ENCODE measurements around the gene CSMD2. TPM values are rescaled to one million over a fixed set of nuclear protein-coding genes. Genes with fewer than 3 reads are reported as not detected.

The CSMD2 gene
- polyA plus RNA-seq, 1 experiment, result 2.3 TPM

DNA sequence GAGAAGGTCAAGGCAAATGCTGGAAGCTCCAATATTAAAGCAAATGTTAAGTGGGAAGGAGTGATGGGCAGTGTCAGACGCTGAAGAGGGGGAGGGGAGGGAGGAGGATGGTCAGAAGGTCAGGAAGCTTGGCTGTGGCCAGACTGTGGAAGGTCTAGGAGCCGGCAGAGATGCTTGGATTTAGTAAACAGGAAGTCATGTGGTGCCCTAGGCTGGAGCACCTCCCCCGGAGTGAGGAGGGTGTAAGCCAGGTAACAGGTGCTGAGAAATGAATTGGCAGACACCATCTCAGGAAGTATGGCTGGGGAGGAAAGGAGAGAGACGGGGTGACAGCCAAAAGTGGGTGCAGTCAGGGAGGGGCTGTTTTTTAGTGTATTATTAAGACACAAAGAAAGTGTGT lies 17.7 kb downstream of the CSMD2 start:
- POLR2A ChIA-PET, result no interaction called here
- TF ChIP-seq, protein P1, sequence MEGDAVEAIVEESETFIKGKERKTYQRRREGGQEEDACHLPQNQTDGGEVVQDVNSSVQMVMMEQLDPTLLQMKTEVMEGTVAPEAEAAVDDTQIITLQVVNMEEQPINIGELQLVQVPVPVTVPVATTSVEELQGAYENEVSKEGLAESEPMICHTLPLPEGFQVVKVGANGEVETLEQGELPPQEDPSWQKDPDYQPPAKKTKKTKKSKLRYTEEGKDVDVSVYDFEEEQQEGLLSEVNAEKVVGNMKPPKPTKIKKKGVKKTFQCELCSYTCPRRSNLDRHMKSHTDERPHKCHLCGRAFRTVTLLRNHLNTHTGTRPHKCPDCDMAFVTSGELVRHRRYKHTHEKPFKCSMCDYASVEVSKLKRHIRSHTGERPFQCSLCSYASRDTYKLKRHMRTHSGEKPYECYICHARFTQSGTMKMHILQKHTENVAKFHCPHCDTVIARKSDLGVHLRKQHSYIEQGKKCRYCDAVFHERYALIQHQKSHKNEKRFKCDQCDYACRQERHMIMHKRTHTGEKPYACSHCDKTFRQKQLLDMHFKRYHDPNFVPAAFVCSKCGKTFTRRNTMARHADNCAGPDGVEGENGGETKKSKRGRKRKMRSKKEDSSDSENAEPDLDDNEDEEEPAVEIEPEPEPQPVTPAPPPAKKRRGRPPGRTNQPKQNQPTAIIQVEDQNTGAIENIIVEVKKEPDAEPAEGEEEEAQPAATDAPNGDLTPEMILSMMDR (IDR thresholded peaks at IDR 0.05; ENCODE audit: low read depth, low read length), result no peak
- no peak for DNase-seq (ENCODE audit: low read depth, low spot score)
- H3K4me3 ChIP-seq (ENCODE audit: low read depth, low read length), result no peak overlapping the region
- H3K27ac ChIP-seq (ENCODE audit: low read depth, low read length), result no peak overlapping the region
- no peaks in the 10 kb centered on the region for H3K9me3 ChIP-seq (ENCODE audit: control insufficient read depth, insufficient read depth, low read length)
- no peaks in the 10 kb centered on the region for H3K27me3 ChIP-seq (ENCODE audit: control insufficient read depth, insufficient read depth, low read length)
- CTCF ChIA-PET, result no interaction called here

DNA sequence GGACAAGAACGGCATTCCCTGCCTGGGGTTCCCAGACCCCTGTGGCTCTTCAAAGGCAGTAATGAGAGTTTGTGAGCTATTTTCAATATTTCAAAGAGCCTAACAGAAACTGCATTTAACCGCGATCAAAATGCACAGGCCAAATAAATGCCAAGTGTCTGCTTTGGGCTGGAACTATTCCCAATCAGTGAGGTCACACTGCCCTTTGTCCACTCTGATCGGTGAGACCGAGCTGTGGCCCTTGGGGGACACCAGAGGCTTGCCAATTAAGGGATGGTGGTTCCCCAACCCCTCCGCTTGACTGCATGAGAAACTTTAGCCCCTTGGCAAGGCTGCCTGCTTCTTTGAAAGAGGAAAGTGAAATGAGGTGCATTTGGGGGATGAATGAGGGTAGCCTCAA lies 20.3 kb downstream of the CSMD2 start:
- ChIA-PET CTCF (no interaction called here), POLR2A (no interaction called here)
- TF ChIP-seq, protein P1 (IDR thresholded peaks at IDR 0.05; ENCODE audit: low read depth, low read length), result no peak
- H3K27me3 ChIP-seq (ENCODE audit: control insufficient read depth, insufficient read depth, low read length), result no peaks in the 10 kb centered on the region
- H3K9me3 ChIP-seq (ENCODE audit: control insufficient read depth, insufficient read depth, low read length), result no peaks in the 10 kb centered on the region
- no peak for DNase-seq (ENCODE audit: low read depth, low spot score)
- no peak overlapping the region for H3K4me3 ChIP-seq (ENCODE audit: low read depth, low read length)
- H3K27ac ChIP-seq (ENCODE audit: low read depth, low read length), result no peak overlapping the region

DNA sequence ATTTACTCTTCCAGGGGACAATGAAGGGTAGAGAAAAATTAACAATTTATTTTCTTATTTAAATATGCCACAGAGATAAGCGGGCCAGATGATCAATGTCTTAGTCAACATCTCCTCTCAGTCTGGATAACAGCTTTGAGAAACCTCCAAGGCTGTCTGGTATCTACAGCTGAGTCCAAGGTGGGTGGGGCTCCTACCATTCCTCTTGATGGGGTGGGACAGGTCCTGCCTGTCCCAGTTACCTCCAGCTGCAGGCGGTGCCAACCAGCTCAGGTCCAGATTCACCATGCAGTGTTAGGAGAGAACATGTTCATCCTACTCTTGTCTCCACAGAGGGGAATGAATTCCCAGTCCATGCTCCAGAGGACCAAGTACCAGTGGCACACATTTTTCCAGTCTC lies 21.1 kb downstream of the CSMD2 start:
- Histone ChIP-seq H3K9me3 (ENCODE audit: control insufficient read depth, insufficient read depth, low read length) (no peaks in the 10 kb centered on the region), H3K27me3 (ENCODE audit: control insufficient read depth, insufficient read depth, low read length) (no peaks in the 10 kb centered on the region), H3K4me3 (ENCODE audit: low read depth, low read length) (no peak overlapping the region), H3K27ac (ENCODE audit: low read depth, low read length) (no peak overlapping the region)
- ChIA-PET POLR2A (no interaction called here), CTCF (interaction anchor here (1.0 kb wide), 1 partner anchor 510 kb away, joined by 3 read pairs; no protein-coding TSS in a partner anchor)
- TF ChIP-seq, protein P1 (IDR thresholded peaks at IDR 0.05; ENCODE audit: low read depth, low read length), result no peak
- DNase-seq (ENCODE audit: low read depth, low spot score), result no peak

DNA sequence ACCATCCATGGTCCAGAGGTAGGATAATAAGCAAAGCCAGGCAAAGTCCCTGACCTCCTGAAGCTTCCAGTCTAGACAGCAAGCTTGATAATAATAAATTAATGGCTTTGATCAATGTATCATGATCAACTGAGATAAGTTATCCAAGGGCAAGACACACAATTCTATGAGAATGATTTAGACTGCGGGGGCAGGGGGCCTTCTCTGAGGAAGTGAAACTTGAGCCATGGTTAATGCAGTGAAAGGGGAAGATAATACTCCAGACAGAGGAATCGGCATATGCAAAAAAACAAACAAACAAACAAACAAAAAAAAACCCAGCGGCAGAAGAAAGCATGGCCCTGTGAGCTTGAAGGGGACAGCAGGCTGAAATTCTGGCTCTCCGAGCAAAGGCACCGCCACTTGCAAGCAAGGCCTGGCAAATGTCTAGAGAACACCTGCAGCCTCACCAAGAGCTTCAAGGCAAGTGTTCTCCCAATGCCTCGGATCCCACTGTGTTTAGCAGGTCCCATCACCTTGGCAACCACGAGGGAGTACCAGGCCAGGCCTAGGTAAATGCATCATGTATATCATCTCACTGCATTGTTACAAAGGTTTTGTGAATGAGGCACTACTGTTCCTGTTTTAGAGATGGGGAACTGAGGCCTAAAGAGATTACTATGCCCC lies 24.9 kb downstream of the CSMD2 start:
- no peaks in the 10 kb centered on the region for H3K9me3 ChIP-seq (ENCODE audit: control insufficient read depth, insufficient read depth, low read length)
- no peak overlapping the region for H3K27ac ChIP-seq (ENCODE audit: low read depth, low read length)
- ChIA-PET CTCF (interaction anchor here (1.1 kb wide), 1 partner anchor 23 kb away, joined by 3 read pairs; no protein-coding TSS in a partner anchor), POLR2A (no interaction called here)
- DNase-seq (ENCODE audit: low read depth, low spot score), result no peak
- no peaks in the 10 kb centered on the region for H3K27me3 ChIP-seq (ENCODE audit: control insufficient read depth, insufficient read depth, low read length)
- no peak overlapping the region for H3K4me3 ChIP-seq (ENCODE audit: low read depth, low read length)
- TF ChIP-seq, protein P1 (IDR thresholded peaks at IDR 0.05; ENCODE audit: low read depth, low read length), result no peak

DNA sequence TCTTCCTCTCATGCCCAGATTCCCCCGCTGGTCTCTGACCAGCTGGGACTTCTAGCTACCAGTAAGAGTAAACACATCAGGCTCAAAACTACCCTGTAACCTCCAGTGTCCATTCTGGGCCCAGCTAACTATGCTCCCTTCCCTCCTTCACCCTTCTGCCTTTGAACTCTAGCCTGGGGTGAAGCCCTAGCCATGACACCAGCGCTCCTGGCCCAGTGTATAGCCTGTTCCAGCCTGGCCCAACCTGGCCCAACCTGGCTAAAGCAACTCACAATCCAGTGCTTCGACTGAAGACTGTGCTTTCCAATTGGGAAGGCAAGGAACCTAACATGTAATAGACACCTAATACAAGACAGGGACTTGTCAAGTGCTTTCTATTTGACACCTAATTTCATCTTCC lies 27.6 kb downstream of the CSMD2 start:
- TF ChIP-seq, protein P1 (IDR thresholded peaks at IDR 0.05; ENCODE audit: low read depth, low read length), result no peak
- no peak for DNase-seq (ENCODE audit: low read depth, low spot score)
- ChIA-PET POLR2A (no interaction called here), CTCF (interaction anchor here (0.9 kb wide), 1 partner anchor 25 kb away, joined by 4 read pairs; no protein-coding TSS in a partner anchor)
- Histone ChIP-seq H3K27me3 (ENCODE audit: control insufficient read depth, insufficient read depth, low read length) (no peaks in the 10 kb centered on the region), H3K4me3 (ENCODE audit: low read depth, low read length) (no peak overlapping the region), H3K9me3 (ENCODE audit: control insufficient read depth, insufficient read depth, low read length) (no peaks in the 10 kb centered on the region), H3K27ac (ENCODE audit: low read depth, low read length) (no peak overlapping the region)
